Sigmoid colon (tissue), 7 donors: ENCODE measurements around the gene BOD1. TPM values are rescaled to one million over a fixed set of nuclear protein-coding genes. Genes with fewer than 3 reads are reported as not detected.

ENCODE experiments used
- DNase-seq: peaks from one replicate; pipeline ENCODE4 v3.0.0-alpha.2; 2019
- H3K27ac ChIP-seq, 4 donors: fragments of 200-600 bp; sonication (generic); one replicate each; pipeline ENCODE4 v1.5.1; 2016 to 2019; ENCODE audit warnings: mild to moderate bottlenecking in 1 of 4
- H3K27me3 ChIP-seq, 3 donors: fragments of 200-600 bp; sonication (generic); one replicate each; pipeline ENCODE4 v1.5.1; 2019; ENCODE audit warnings: mild to moderate bottlenecking in 1 of 3
- H3K36me3 ChIP-seq, 4 donors: fragments of 200-600 bp; sonication (generic); one replicate each; pipeline ENCODE4 v1.5.1; 2016 to 2019
- H3K4me1 ChIP-seq, 4 donors: fragments of 200-600 bp; sonication (generic); one replicate each; pipeline ENCODE4 v1.5.1; 2017 to 2019
- H3K4me3 ChIP-seq, 4 donors: fragments of 200-600 bp; sonication (generic); one replicate each; pipeline ENCODE4 v1.5.1; 2017 to 2019; ENCODE audit warnings: mild to moderate bottlenecking in 2 of 4, moderate library complexity in 1 of 4
- H3K9me3 ChIP-seq, 4 donors: fragments of 200-600 bp in 3 of 4; sonication (generic) in 3 of 4; one replicate each; pipeline versions ENCODE4 v1.5.1 to v1.6.1; 2013 to 2019
- CTCF ChIP-seq, 4 experiments: fragments of 450-650 bp in 3 of 4; fragments of 200-600 bp in 1 of 4; IDR thresholded peaks; one replicate each; pipeline ENCODE4 v1.5.1; 2016 to 2019; ENCODE audit warnings: antibody characterized with exemption in 4 of 4, mild to moderate bottlenecking in 3 of 4, moderate library complexity in 2 of 4
- EP300 ChIP-seq, 4 donors: sonication (generic); formaldehyde crosslinking; IDR thresholded peaks; one replicate each; pipeline ENCODE4 v1.6.1; 2017; ENCODE audit warnings: antibody characterized with exemption in 4 of 4
- POLR2A ChIP-seq, 2 donors: fragments of 450-650 bp; IDR thresholded peaks; one replicate each; pipeline ENCODE4 v1.6.1; 2016; ENCODE audit warnings: antibody characterized with exemption in 2 of 2, mild to moderate bottlenecking in 2 of 2, moderate library complexity in 2 of 2
- POLR2AphosphoS5 ChIP-seq, 4 donors: sonication (generic); formaldehyde crosslinking; IDR thresholded peaks; one replicate each; pipeline ENCODE4 v1.6.1; 2017; ENCODE audit warnings: antibody characterized with exemption in 4 of 4
- WGBS, 2 donors: extraction: QIAGEN DNeasy Blood & Tissue Kit; methylation state at CpG; one replicate each; pipeline ENCODE4 v1.1.7; 2013; 5-methylcytosine and 5-hydroxymethylcytosine counted together
- intact Hi-C: fragments of 100-400 bp; cut with DNase I; formaldehyde crosslinking; loops from one replicate; pipeline ENCODE4 v1.15.1; 2023
- polyA plus RNA-seq, 3 donors: library from polyadenylated mRNA; stranded (reverse); fragments of 200-250 nt; gene quantifications; one replicate each; pipeline ENCODE4 v1.2.3, GENCODE V29; 2013
- total RNA-seq, 4 donors: library from RNA; depleted of rRNA; stranded (reverse); fragments of >200 nt; gene quantifications; one replicate each; pipeline ENCODE4 v1.1.0, GENCODE V29; 2016
- donor health status: healthy with polysubstance abuse.
- donor health status: Bipolar disorder and iron deficiency.
- donor health status: healthy.

The BOD1 gene
- total and polyA plus RNA-seq, 7 donors = 17.6 to 71.3 (median 39.3) TPM

DNA sequence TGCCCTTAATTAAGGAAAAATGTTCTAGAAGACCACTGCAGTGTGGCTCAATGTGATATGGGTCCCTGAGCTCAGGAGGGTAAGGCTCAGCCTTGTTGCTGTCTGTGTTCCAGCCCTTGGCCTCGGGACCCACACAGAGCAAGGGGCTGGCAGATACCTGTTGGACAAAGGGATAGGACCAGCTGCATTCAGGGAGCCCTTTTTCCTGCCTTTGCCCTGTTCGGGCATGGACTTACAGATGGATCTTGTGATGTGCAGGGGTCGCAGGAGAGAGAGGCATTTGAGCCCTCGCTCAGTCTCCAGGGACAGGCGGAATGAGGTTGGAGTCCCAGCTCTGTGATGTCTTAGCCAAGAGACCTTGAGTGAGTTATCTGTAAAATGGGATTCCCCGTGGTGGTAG, 12.1 kb upstream of the BOD1 start:
- H3K27ac ChIP-seq = no peak overlapping the region
- no peak for TF ChIP-seq POLR2AphosphoS5 (IDR thresholded peaks at IDR 0.05)
- TF ChIP-seq EP300 (IDR thresholded peaks at IDR 0.05) = no peak
- no peak for TF ChIP-seq CTCF (IDR thresholded peaks at IDR 0.05)
- no peak for TF ChIP-seq POLR2A (IDR thresholded peaks at IDR 0.05)
- no peak for DNase-seq
- intact Hi-C loops = no loop called here
- 86 to 89% methylated on average over 6 of the region's 6 CpGs for WGBS, 2 donors
- no peaks in the 10 kb centered on the region for H3K27me3 ChIP-seq
- H3K9me3 ChIP-seq = no peaks in the 10 kb centered on the region
- no peak overlapping the region for H3K4me3 ChIP-seq
- no peaks in the 10 kb centered on the region for H3K4me1 ChIP-seq
- H3K36me3 ChIP-seq = no peaks in the 10 kb centered on the region

- WGBS, 2 donors = 73 to 81% methylated on average over 11 of the region's 11 CpGs
- intact Hi-C loops = no loop called here
- H3K4me1 ChIP-seq = no peaks in the 10 kb centered on the region
- no peak for DNase-seq
- H3K27ac ChIP-seq = no peak overlapping the region
- no peaks in the 10 kb centered on the region for H3K9me3 ChIP-seq
- no peaks in the 10 kb centered on the region for H3K27me3 ChIP-seq
- TF ChIP-seq POLR2AphosphoS5 (IDR thresholded peaks at IDR 0.05) (no peak), POLR2A (IDR thresholded peaks at IDR 0.05) (no peak), CTCF (IDR thresholded peaks at IDR 0.05) (no peak), EP300 (IDR thresholded peaks at IDR 0.05) (no peak)
- H3K4me3 ChIP-seq = no peak overlapping the region
- no peaks in the 10 kb centered on the region for H3K36me3 ChIP-seq
These were observed 11.5 kb upstream of the BOD1 start for GRCh38 chr5:173627860-173628392.

DNA sequence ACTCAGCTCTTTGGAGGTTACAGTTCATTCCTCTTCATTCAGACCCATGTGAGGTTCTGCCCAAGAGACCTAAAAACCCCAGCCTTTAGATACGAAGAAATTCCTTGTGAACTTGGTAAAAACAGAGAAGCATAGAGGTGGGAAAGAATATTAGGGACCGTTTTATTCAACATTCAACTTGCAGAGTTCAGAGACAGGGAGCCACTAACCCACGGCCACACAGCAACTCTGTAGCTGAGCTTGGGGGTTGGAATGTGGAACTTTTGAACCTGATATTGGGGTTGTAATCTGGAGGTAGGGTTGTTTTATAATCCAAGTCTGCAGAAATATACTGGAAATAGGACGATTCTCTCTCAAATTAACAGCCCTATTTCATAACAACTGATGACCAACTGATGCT, 10.8 kb upstream of the BOD1 start:
- Histone ChIP-seq H3K36me3 (no peaks in the 10 kb centered on the region), H3K4me3 (no peak overlapping the region), H3K4me1 (no peaks in the 10 kb centered on the region), H3K27me3 (no peaks in the 10 kb centered on the region), H3K9me3 (no peaks in the 10 kb centered on the region), H3K27ac (no peak overlapping the region)
- DNase-seq = no peak
- WGBS, 2 donors = 87% methylated on average over 4 of the region's 4 CpGs
- intact Hi-C loops = no loop called here
- TF ChIP-seq CTCF (IDR thresholded peaks at IDR 0.05) = no peak

DNA sequence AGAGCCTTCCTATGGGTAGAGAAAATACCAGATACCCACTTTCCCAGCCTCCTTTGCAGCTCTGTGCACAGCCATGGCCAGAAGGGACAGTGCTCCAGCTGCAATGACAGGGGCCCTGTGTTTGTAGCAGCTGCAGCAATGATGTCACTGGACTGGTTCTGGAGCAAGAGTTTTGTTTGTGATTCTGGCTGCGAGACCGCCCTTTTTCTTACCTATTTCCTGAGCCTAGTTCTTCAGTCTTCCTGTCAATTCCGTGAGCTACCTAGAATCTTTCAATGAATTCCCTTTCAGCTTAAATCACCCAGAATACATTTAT, 10.0 kb upstream of the BOD1 start:
- no peak overlapping the region for H3K27ac ChIP-seq
- TF ChIP-seq CTCF (IDR thresholded peaks at IDR 0.05) (no peak), EP300 (IDR thresholded peaks at IDR 0.05) (no peak), POLR2AphosphoS5 (IDR thresholded peaks at IDR 0.05) (no peak), POLR2A (IDR thresholded peaks at IDR 0.05) (no peak)
- no peak overlapping the region for H3K4me3 ChIP-seq
- no peaks in the 10 kb centered on the region for H3K27me3 ChIP-seq
- intact Hi-C loops = no loop called here
- H3K9me3 ChIP-seq = no peaks in the 10 kb centered on the region
- DNase-seq = no peak
- H3K4me1 ChIP-seq = no peaks in the 10 kb centered on the region
- 91 to 92% methylated on average over 3 of the region's 3 CpGs for WGBS, 2 donors
- no peaks in the 10 kb centered on the region for H3K36me3 ChIP-seq

DNA sequence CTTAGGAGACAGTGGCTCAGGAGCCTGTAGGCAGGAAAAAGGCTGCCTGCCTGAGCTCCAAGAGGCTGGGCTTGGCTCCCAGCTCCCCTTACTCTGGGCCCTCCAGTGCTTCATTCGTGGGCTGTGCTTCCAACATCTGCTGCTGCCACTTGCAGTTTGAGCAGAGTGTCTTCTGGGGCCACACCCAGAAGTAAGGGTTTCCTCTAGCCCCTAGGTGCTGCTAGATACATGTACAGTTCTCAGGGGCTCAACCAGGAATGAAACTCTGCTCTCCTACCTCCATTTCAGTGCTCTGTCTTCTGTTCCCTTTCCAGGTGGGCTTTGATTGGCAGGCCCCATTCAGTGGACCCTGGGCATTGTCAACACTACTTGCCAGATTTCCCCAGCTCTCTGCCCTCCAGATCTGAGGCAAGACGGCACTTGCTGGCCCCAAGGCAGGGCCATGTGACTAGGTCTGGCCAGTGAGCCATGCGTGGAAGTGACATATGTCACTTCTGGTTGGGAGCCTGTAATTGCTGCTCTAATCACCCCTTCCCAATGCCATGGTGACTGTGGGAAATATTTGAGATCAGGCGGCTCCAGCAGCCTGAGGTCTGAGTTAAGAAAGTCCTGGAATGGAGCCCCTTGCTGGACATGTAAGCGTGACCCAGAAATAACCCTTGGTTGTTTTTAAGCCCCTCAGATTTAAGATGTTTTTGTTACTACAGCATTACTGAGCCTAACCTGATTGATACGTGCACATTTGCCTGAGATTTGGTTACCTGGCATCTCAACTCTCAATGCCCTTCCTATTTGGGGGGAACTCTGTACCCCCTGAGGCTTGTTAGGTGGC, 9.4 kb upstream of the BOD1 start:
- Histone ChIP-seq H3K4me1 (no peaks in the 10 kb centered on the region), H3K36me3 (no peaks in the 10 kb centered on the region), H3K27me3 (no peaks in the 10 kb centered on the region), H3K27ac (no peak overlapping the region), H3K4me3 (no peak overlapping the region), H3K9me3 (no peaks in the 10 kb centered on the region)
- no peak for DNase-seq
- intact Hi-C loops = no loop called here
- TF ChIP-seq POLR2AphosphoS5 (IDR thresholded peaks at IDR 0.05) (no peak), POLR2A (IDR thresholded peaks at IDR 0.05) (no peak), CTCF (IDR thresholded peaks at IDR 0.05) (no peak), EP300 (IDR thresholded peaks at IDR 0.05) (no peak)
- 84 to 88% methylated on average over 6 of the region's 6 CpGs for WGBS, 2 donors
